Gastrocnemius medialis (tissue), 4 donors: ENCODE data around the gene CHSY1.

Source experiments
- POLR2A ChIP-seq, 2 donors: fragments of 450-650 bp; IDR thresholded peaks; one replicate each; pipeline ENCODE4 v1.6.1; 2017; ENCODE audit warnings: antibody characterized with exemption in 2 of 2, mild to moderate bottlenecking in 2 of 2, moderate library complexity in 2 of 2
- TF ChIP-seq, protein P1 (sequence below), 5 experiments: fragments of 450-650 bp in 3 of 5; fragments of 200-600 bp in 2 of 5; sonication (generic) in 2 of 5; IDR thresholded peaks in 4 of 5; conservative IDR thresholded peaks in 1 of 5; 1 replicate in 4 of 5; 2 replicates in 1 of 5; pipeline ENCODE4 v1.5.1; 2016 to 2019; ENCODE audit warnings: antibody characterized with exemption in 5 of 5, mild to moderate bottlenecking in 3 of 5, moderate library complexity in 3 of 5

DNA sequence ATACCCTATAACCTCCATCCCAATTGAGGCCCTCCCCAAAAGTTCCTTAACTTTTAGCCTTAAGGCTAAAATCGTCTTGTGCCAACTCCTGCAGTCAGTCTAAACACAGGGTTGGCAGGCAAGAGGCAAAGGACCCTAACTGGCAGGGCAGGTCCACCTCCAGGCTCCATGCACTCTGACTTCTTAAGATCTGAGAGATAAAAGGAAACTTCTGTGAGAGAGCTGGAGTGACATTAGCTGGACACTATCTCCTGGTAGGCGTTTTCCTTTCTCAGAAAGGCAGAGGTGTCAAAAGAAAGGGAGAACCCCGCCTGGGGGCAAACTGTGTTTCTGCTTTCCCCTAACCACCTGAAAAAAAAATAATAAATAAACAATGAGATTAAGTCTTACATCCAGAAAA, 3.6 kb downstream of the CHSY1 start:
- TF ChIP-seq, protein P1, sequence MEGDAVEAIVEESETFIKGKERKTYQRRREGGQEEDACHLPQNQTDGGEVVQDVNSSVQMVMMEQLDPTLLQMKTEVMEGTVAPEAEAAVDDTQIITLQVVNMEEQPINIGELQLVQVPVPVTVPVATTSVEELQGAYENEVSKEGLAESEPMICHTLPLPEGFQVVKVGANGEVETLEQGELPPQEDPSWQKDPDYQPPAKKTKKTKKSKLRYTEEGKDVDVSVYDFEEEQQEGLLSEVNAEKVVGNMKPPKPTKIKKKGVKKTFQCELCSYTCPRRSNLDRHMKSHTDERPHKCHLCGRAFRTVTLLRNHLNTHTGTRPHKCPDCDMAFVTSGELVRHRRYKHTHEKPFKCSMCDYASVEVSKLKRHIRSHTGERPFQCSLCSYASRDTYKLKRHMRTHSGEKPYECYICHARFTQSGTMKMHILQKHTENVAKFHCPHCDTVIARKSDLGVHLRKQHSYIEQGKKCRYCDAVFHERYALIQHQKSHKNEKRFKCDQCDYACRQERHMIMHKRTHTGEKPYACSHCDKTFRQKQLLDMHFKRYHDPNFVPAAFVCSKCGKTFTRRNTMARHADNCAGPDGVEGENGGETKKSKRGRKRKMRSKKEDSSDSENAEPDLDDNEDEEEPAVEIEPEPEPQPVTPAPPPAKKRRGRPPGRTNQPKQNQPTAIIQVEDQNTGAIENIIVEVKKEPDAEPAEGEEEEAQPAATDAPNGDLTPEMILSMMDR (IDR thresholded peaks at IDR 0.05 in 4 of 5, conservative IDR thresholded peaks at IDR 0.05 in 1 of 5): no peak
- TF ChIP-seq POLR2A (IDR thresholded peaks at IDR 0.05): no peak
